Heart right ventricle (tissue), 16 donors: Measurements from ENCODE around the gene PDE9A. TPM values are rescaled to one million over a fixed set of nuclear protein-coding genes. Genes with fewer than 3 reads are reported as not detected.

ENCODE experiments used
- ATAC-seq, 8 donors: fragments of 200-7000 bp; cut with Tn5 transposase; one replicate each; pipeline ENCODE4 v1.9.1; 2020; ENCODE audit warnings: mild to moderate bottlenecking in 8 of 8, moderate library complexity in 8 of 8, moderate number of reproducible peaks in 1 of 8
- DNase-seq, 2 donors: peaks; one replicate each; pipeline ENCODE4 v3.0.0-alpha.2; 2020
- H3K27ac ChIP-seq, 10 donors: fragments of 200-600 bp; sonication (generic) in 2 of 10; one replicate each; pipeline versions ENCODE4 v1.5.0 to v1.8.0; 2020 to 2022; ENCODE audit warnings: mild to moderate bottlenecking in 3 of 10
- H3K27me3 ChIP-seq, 7 donors: fragments of 200-600 bp; one replicate each; pipeline ENCODE4 v1.8.0; 2021 to 2022; ENCODE audit warnings: mild to moderate bottlenecking in 2 of 7
- H3K36me3 ChIP-seq, 9 donors: fragments of 200-600 bp; sonication (generic) in 1 of 9; one replicate each; pipeline versions ENCODE4 v1.5.0 to v1.8.0; 2020 to 2022; ENCODE audit warnings: mild to moderate bottlenecking in 2 of 9
- H3K4me1 ChIP-seq, 9 donors: fragments of 200-600 bp; sonication (generic) in 1 of 9; one replicate each; pipeline versions ENCODE4 v1.5.0 to v1.8.0; 2020 to 2022; ENCODE audit warnings: mild to moderate bottlenecking in 4 of 9
- H3K4me3 ChIP-seq, 10 donors: fragments of 200-600 bp; sonication (generic) in 2 of 10; one replicate each; pipeline versions ENCODE4 v1.5.0 to v1.8.0; 2020 to 2022; ENCODE audit warnings: mild to moderate bottlenecking in 7 of 10, moderate library complexity in 2 of 10
- H3K9me3 ChIP-seq, 11 donors: fragments of 200-600 bp in 10 of 11; sonication (generic) in 2 of 11; one replicate each; pipeline versions ENCODE4 v1.5.0 to v1.8.0; 2013 to 2022; ENCODE audit warnings: mild to moderate bottlenecking in 2 of 11, control low read depth in 1 of 11, moderate library complexity in 1 of 11
- CTCF ChIP-seq, 9 donors: fragments of 200-600 bp; sonication (generic) in 2 of 9; IDR thresholded peaks; one replicate each; pipeline versions ENCODE4 v1.5.0 to v1.8.0; 2021 to 2022; ENCODE audit warnings: antibody characterized with exemption in 9 of 9, mild to moderate bottlenecking in 5 of 9, moderate library complexity in 1 of 9
- WGBS, 2 donors: extraction: QIAGEN DNeasy Blood & Tissue Kit; methylation state at CpG; one replicate each; pipeline ENCODE4 v1.1.7; 2013; ENCODE audit warnings: inconsistent platforms in 1 of 2; 5-methylcytosine and 5-hydroxymethylcytosine counted together
- intact Hi-C, 10 donors: fragments of 100-400 bp; cut with DNase I; formaldehyde crosslinking; loops; one replicate each; pipeline versions ENCODE4 v1.11.1 to v1.14.2; 2022
- polyA plus RNA-seq, 2 donors: library from polyadenylated mRNA; stranded (reverse); fragments of 200-250 nt; gene quantifications; one replicate each; pipeline ENCODE4 v1.2.3, GENCODE V29; 2013
- total RNA-seq, 10 donors: library from RNA; stranded (reverse); fragmentation: NEBNext Ultra II Directional in 3 of 10; extraction: Animal tissue kit (Norgen Biotek cat#: 25700) in 3 of 10; gene quantifications; one replicate each; pipeline versions ENCODE4 v1.2.1 to v1.2.4, GENCODE V29; 2021 to 2023
- donor health status: Arrhythmogenic right ventricular cardiomyopathy.
- donor health status: ischemic (EF 13 %, LVEDD 7.1; RV severe dilation, severe dysfunction).
- donor health status: healthy with polysubstance abuse.
- donor health status: DM: no; HTN: yes; CAD: no.
- donor health status: DM: no; HTN: no; CAD: no.
- donor health status: ischemic (EF 25% LVEDD 6.9; RV normal size, moderate dysfunction).
- donor health status: ischemic (EF 25% LVEDD 5.7; RV mildly dilated, moderate dysfunction).
- donor health status: healthy.
- donor health status: DM: yes; HTN: yes; CAD: no.
- donor health status: Ischemic cardiomyopathy.
- donor health status: ischemic (EF 35%, LVEDD 5.7; RV mildly dilated, moderate dysfunction).
- donor health status: nonischemic (EF 11% LVEDD 7.7; RV severe dilation, severe dysfunction).
- donor health status: DM: yes; HTN: yes; CAD: no.
- donor health status: PGD.
- donor health status: ischemic (EF 29% LVEDD 5.4; RV normal size, mild dysfunction).
- donor health status: nonischemic (EF 23%, LVEDD 6.1; RV moderate dilation, normal function).

Gene PDE9A
- total and polyA plus RNA-seq, 12 donors: 1.2 to 7.0 (median 2.2) TPM

- H3K27ac ChIP-seq: peak overlapping the region; percentile 3 to 90 (median 79)
- intact Hi-C loops: loop anchor here in 1 of 10 donors (1.0 to 5.0 kb wide), 2 partner anchors 44 to 64 kb away; no protein-coding TSS in a partner anchor
- no peaks in the 10 kb centered on the region for H3K9me3 ChIP-seq
- TF ChIP-seq CTCF (IDR thresholded peaks at IDR 0.05): no peak
- H3K4me1 ChIP-seq: peaks cover 0 to 52% (median 40%) of the 10 kb centered on the region in 9 donors
- 47 to 61% methylated on average over 16 of the region's 16 CpGs for WGBS, 2 donors
- H3K36me3 ChIP-seq: peaks cover 0 to 22% (median 0%) of the 10 kb centered on the region in 9 donors
- H3K4me3 ChIP-seq: peak overlapping the region in 2 of 10 donors; percentile 5 to 20
- peak; percentile 50 to 67 for DNase-seq
- peaks cover 0 to 4% (median 0%) of the 10 kb centered on the region in 7 donors for H3K27me3 ChIP-seq
- ATAC-seq: peak; percentile 81 to 92 (median 90)
Measured at GRCh38 chr21:42737951-42738590, 84.7 kb downstream of the PDE9A start.

- peaks cover 0 to 12% (median 0%) of the 10 kb centered on the region in 9 donors for H3K36me3 ChIP-seq
- TF ChIP-seq CTCF (IDR thresholded peaks at IDR 0.05): no peak
- DNase-seq: no peak
- peaks cover 0 to 4% (median 0%) of the 10 kb centered on the region in 7 donors for H3K27me3 ChIP-seq
- peaks cover 0 to 52% (median 38%) of the 10 kb centered on the region in 9 donors for H3K4me1 ChIP-seq
- intact Hi-C loops: loop anchor here in 1 of 10 donors (5.0 kb wide), 1 partner anchor 43 kb away; no protein-coding TSS in a partner anchor
- peak overlapping the region in 9 of 10 donors; percentile 59 to 90 (median 79) for H3K27ac ChIP-seq
- no peak for ATAC-seq
- H3K4me3 ChIP-seq: no peak overlapping the region
- H3K9me3 ChIP-seq: no peaks in the 10 kb centered on the region
- WGBS, 2 donors: 94% methylated on average over 21 of the region's 21 CpGs
Measured at GRCh38 chr21:42739061-42739931, 85.9 kb downstream of the PDE9A start.

GRCh38 chr21:42740405-42740909, 87.0 kb downstream of the PDE9A start:
- WGBS, 2 donors: 98 to 99% methylated on average over 1 of the region's 1 CpG
- H3K9me3 ChIP-seq: no peaks in the 10 kb centered on the region
- peaks cover 0 to 56% (median 32%) of the 10 kb centered on the region in 9 donors for H3K4me1 ChIP-seq
- H3K4me3 ChIP-seq: peak overlapping the region in 2 of 10 donors; percentile 14 to 28
- peak overlapping the region in 5 of 10 donors; percentile 55 to 74 (median 59) for H3K27ac ChIP-seq
- ATAC-seq (no peak), DNase-seq (no peak)
- intact Hi-C loops: loop anchor here in 1 of 10 donors (5.0 kb wide), 1 partner anchor 88 kb away; the partner anchor contains the start of gene PDE9A
- TF ChIP-seq CTCF (IDR thresholded peaks at IDR 0.05): no peak
- peaks cover 0 to 4% (median 0%) of the 10 kb centered on the region in 7 donors for H3K27me3 ChIP-seq
- H3K36me3 ChIP-seq: peaks cover 0 to 5% (median 0%) of the 10 kb centered on the region in 9 donors

GRCh38 chr21:42741066-42741465, 87.6 kb downstream of the PDE9A start:
- Histone ChIP-seq H3K4me3 (peak overlapping the region in 6 of 10 donors; percentile 0 to 33 (median 18)), H3K27ac (peak overlapping the region in 8 of 10 donors; percentile 0 to 74 (median 56)), H3K27me3 (peaks cover 0 to 4% (median 0%) of the 10 kb centered on the region in 7 donors), H3K36me3 (no peaks in the 10 kb centered on the region), H3K4me1 (peaks cover 0 to 62% (median 36%) of the 10 kb centered on the region in 9 donors), H3K9me3 (no peaks in the 10 kb centered on the region)
- WGBS, 2 donors: 78 to 84% methylated on average over 10 of the region's 10 CpGs
- no peak for ATAC-seq
- intact Hi-C loops: loop anchor here in 1 of 10 donors (5.0 kb wide), 1 partner anchor 89 kb away; the partner anchor contains the start of gene PDE9A
- no peak for DNase-seq
- no peak for TF ChIP-seq CTCF (IDR thresholded peaks at IDR 0.05)
